Fibroblast of villous mesenchyme (primary cell): ENCODE results near the gene TPP1. TPM values are rescaled to one million over a fixed set of nuclear protein-coding genes. Genes with fewer than 3 reads are reported as not detected.

Experiments used
- DNase-seq: peaks from one replicate; pipeline ENCODE4 v3.0.0-alpha.2; 2010; ENCODE audit warnings: low read depth
- H3K4me3 ChIP-seq: 2 replicates; pipeline ENCODE4 v1.5.1; 2011; ENCODE audit warnings: low read depth, mild to moderate bottlenecking, low read length
- CTCF ChIP-seq: IDR thresholded peaks from 2 replicates; pipeline ENCODE4 v1.5.1; 2012; ENCODE audit warnings: low read depth, mild to moderate bottlenecking, low read length; ENCODE audit not compliant: insufficient read depth
- total RNA-seq: library from RNA; depleted of rRNA; stranded (reverse); fragments of >200 nt; gene quantifications from 2 replicates; pipeline ENCODE4 v1.2.3, GENCODE V29; 2012

The TPP1 gene
- total RNA-seq, 1 donor, result 98.4 TPM

- no peak for TF ChIP-seq CTCF
- H3K4me3 ChIP-seq, result no peak overlapping the region
- DNase-seq, result no peak
Observed at GRCh38 chr11:6647836-6648235, 28.6 kb upstream of the TPP1 start.

- no peak overlapping the region for H3K4me3 ChIP-seq
- TF ChIP-seq CTCF, result no peak
- DNase-seq, result peak; percentile 73
Observed at GRCh38 chr11:6646918-6647679, 27.9 kb upstream of the TPP1 start.

GRCh38 chr11:6646576-6646917, 27.3 kb upstream of the TPP1 start:
- peak overlapping the region; percentile 41 for H3K4me3 ChIP-seq
- peak; percentile 76 for DNase-seq
- no peak for TF ChIP-seq CTCF

GRCh38 chr11:6646071-6646470, 26.8 kb upstream of the TPP1 start:
- TF ChIP-seq CTCF, result no peak
- peak overlapping the region; percentile 41 for H3K4me3 ChIP-seq

GRCh38 chr11:6642957-6643356, 23.7 kb upstream of the TPP1 start:
- DNase-seq, result no peak
- H3K4me3 ChIP-seq, result no peak overlapping the region
- no peak for TF ChIP-seq CTCF

More at GRCh38 chr11:6646071-6646470, 26.8 kb upstream of the TPP1 start:
- peak; percentile 87 for DNase-seq

GRCh38 chr11:6640985-6641701, 21.9 kb upstream of the TPP1 start:
- no peak for TF ChIP-seq CTCF
- H3K4me3 ChIP-seq, result no peak overlapping the region
- DNase-seq, result no peak
